ENCODE data around the gene ASS1. TPM values are rescaled to one million over a fixed set of nuclear protein-coding genes. Genes with fewer than 3 reads are reported as not detected.

The ASS1 gene
- total RNA-seq, 1 experiment from 2014 or later, result 2.6 TPM

GRCh38 chr9:130452835-130453234 is 8.1 kb downstream of the ASS1 start:
- DNase-seq (ENCODE audit: low read depth), result no peak

- no peak for DNase-seq (ENCODE audit: low read depth)
Observed at GRCh38 chr9:130453487-130453886, 8.7 kb downstream of the ASS1 start.

GRCh38 chr9:130454096-130454811 is 9.5 kb downstream of the ASS1 start:
- no peak for DNase-seq (ENCODE audit: low read depth)

- no peak for DNase-seq (ENCODE audit: low read depth)
Observed at GRCh38 chr9:130454812-130455325, 10.1 kb downstream of the ASS1 start.

- DNase-seq (ENCODE audit: low read depth), result no peak
Observed at GRCh38 chr9:130458027-130458803, 13.5 kb downstream of the ASS1 start.

- no peak for DNase-seq (ENCODE audit: low read depth)
Observed at GRCh38 chr9:130458804-130459067, 14.0 kb downstream of the ASS1 start.

GRCh38 chr9:130459151-130459550 is 14.4 kb downstream of the ASS1 start:
- DNase-seq (ENCODE audit: low read depth), result no peak

- no peak for DNase-seq (ENCODE audit: low read depth)
Observed at GRCh38 chr9:130459941-130460669, 15.3 kb downstream of the ASS1 start.

GRCh38 chr9:130461218-130461630 is 16.5 kb downstream of the ASS1 start:
- DNase-seq (ENCODE audit: low read depth), result no peak

GRCh38 chr9:130461731-130462130 is 17.0 kb downstream of the ASS1 start:
- no peak for DNase-seq (ENCODE audit: low read depth)

GRCh38 chr9:130462685-130463540 is 18.2 kb downstream of the ASS1 start:
- DNase-seq (ENCODE audit: low read depth), result no peak

- DNase-seq (ENCODE audit: low read depth), result no peak
Observed at GRCh38 chr9:130463763-130464745, 19.3 kb downstream of the ASS1 start.

GRCh38 chr9:130465383-130466096 is 20.8 kb downstream of the ASS1 start:
- no peak for DNase-seq (ENCODE audit: low read depth)

GRCh38 chr9:130466537-130467217 is 21.9 kb downstream of the ASS1 start:
- DNase-seq (ENCODE audit: low read depth), result no peak

GRCh38 chr9:130467316-130467715 is 22.6 kb downstream of the ASS1 start:
- no peak for DNase-seq (ENCODE audit: low read depth)

GRCh38 chr9:130468566-130468965 is 23.8 kb downstream of the ASS1 start:
- no peak for DNase-seq (ENCODE audit: low read depth)

GRCh38 chr9:130470269-130470668 is 25.5 kb downstream of the ASS1 start:
- DNase-seq (ENCODE audit: low read depth), result no peak

GRCh38 chr9:130470950-130471349 is 26.2 kb downstream of the ASS1 start:
- DNase-seq (ENCODE audit: low read depth), result no peak
